Muscle layer of colon (tissue), 2 donors: Measurements from ENCODE around the gene ABCC1.
A peak's percentile ranks its signal among the peaks of the same experiment; 100 is the strongest.
"Not testable (repeated sequence)": the region's sequence is repeated elsewhere in the genome, so short reads cannot be mapped to it uniquely, and the experiment has no call there.

ENCODE experiments used
- H3K27ac ChIP-seq: one replicate; pipeline ENCODE4 v1.7.0; 2013; ENCODE audit warnings: low read depth, mild to moderate bottlenecking, low read length, moderate library complexity
- H3K27me3 ChIP-seq, 2 donors: one replicate each; pipeline ENCODE4 v1.7.0; 2013; ENCODE audit warnings: low read length in 2 of 2, mild to moderate bottlenecking in 2 of 2; ENCODE audit not compliant: insufficient read depth in 2 of 2, control insufficient read depth in 1 of 2
- H3K36me3 ChIP-seq: one replicate; pipeline ENCODE4 v1.7.0; 2013; ENCODE audit warnings: mild to moderate bottlenecking, low read length; ENCODE audit not compliant: insufficient read depth
- H3K4me1 ChIP-seq: one replicate; pipeline ENCODE4 v1.7.0; 2013; ENCODE audit warnings: mild to moderate bottlenecking, low read length; ENCODE audit not compliant: insufficient read depth
- H3K4me3 ChIP-seq, 2 donors: one replicate each; pipeline ENCODE4 v1.7.0; 2013; ENCODE audit warnings: low read length in 2 of 2, low read depth in 1 of 2, mild to moderate bottlenecking in 1 of 2, moderate library complexity in 1 of 2
- H3K9ac ChIP-seq: one replicate; pipeline ENCODE4 v1.7.0; 2013; ENCODE audit warnings: low read length
- H3K9me3 ChIP-seq: one replicate; pipeline ENCODE4 v1.7.0; 2013; ENCODE audit warnings: mild to moderate bottlenecking, low read length
- donor health status: abdominal sarcoma.
- donor health status: Adenocarcinoma of cecum.

ABCC1 gene

GRCh38 chr16:16190546-16190945 lies 241.1 kb downstream of the ABCC1 start:
- Histone ChIP-seq H3K4me1 (peaks cover 8% of the 10 kb centered on the region), H3K4me3 (no peak overlapping the region), H3K9me3 (no peaks in the 10 kb centered on the region), H3K27me3 (no peaks in the 10 kb centered on the region), H3K27ac (no peak overlapping the region), H3K9ac (no peak overlapping the region), H3K36me3 (no peaks in the 10 kb centered on the region)

DNA sequence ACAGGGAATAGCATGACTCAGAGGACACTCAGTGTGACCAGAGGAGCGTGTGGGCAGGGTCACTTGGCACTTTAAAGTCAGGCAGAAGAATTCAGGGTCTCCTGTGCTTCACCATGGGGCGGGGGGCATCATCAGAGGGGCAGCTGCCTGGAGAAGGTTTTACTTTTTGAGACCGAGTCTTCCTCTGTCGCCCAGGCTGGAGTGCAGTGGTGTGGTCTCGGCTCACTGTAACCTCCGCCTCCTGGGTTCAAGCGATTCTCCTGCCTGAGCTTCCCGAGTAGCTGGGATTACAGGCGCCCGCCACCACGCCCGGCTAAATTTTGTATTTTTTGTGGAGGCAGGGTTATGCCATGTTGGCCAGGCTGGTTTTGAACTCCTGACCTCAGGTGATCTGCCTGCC lies 241.6 kb downstream of the ABCC1 start:
- H3K27ac ChIP-seq, H3K9ac ChIP-seq, H3K36me3 ChIP-seq, H3K9me3 ChIP-seq, H3K4me1 ChIP-seq, H3K27me3 ChIP-seq, H3K4me3 ChIP-seq: not testable (repeated sequence)

DNA sequence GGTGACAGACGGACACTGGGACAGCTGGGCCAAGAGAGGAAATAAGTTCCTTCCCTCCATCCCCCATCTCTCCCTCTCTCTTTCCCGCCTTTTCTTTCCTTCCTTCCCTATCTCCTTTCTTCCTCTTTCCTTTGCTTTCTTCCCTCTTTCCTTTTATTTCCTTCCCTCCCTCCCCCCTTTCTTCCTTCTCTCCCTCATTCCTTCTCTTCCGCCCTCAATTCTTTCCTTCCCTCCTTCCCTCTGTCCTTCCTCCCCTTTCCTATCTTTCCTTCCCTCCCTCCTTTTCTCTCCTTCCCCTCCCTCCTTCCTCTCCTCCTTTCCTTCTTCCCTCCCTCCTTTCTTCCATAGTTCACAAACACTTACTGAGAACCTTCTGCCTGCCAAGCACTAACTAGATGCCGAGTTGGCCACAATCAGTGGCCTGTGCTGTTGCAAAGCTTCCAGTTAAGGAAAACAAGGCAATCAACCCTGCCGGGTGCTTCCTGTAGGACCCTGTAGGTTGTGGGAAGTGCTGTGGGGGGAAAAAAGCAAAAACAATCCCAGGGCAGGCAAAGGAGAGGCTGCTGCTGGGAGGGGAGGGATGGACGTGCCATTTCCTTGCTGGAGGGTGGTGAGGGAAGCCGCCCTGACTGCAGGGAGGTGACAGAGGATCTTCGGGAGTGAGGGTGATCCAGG lies 242.2 kb downstream of the ABCC1 start:
- Histone ChIP-seq H3K4me1 (peaks cover 8% of the 10 kb centered on the region), H3K4me3 (no peak overlapping the region), H3K9me3 (no peaks in the 10 kb centered on the region), H3K27ac (no peak overlapping the region), H3K9ac (peak overlapping the region; percentile 4), H3K36me3 (no peaks in the 10 kb centered on the region), H3K27me3 (no peaks in the 10 kb centered on the region)
